H1 (cell line): Measurements from ENCODE around the gene HCAR1. TPM values are rescaled to one million over a fixed set of nuclear protein-coding genes. Genes with fewer than 3 reads are reported as not detected.

Source experiments
- CTCF ChIA-PET: fragments of 300-600 bp; sonication (Branson Sonifier 250); formaldehyde crosslinking; loops from one replicate; lab custom pipeline; 2021; ENCODE audit not compliant: partially characterized antibody; lab: Charles Lee
- POLR2A ChIA-PET: fragments of 300-600 bp; sonication (Branson Sonifier 250); formaldehyde crosslinking; loops from one replicate; lab custom pipeline; 2021; ENCODE audit warnings: inconsistent platforms; ENCODE audit not compliant: partially characterized antibody; lab: Charles Lee
- DNase-seq, 2 experiments: peaks; one replicate each; pipeline versions ENCODE4 v3.0.0 to v3.0.0-alpha.2; 2010 to 2022; ENCODE audit warnings: low spot score in 2 of 2, low read depth in 1 of 2, mixed read lengths in 1 of 2
- FAIRE-seq: peaks from 2 replicates; lab custom pipeline; 2011; peaks lifted over from hg19 to GRCh38; lab: Jason Lieb, UNC
- H2AFZ ChIP-seq: 2 replicates; pipeline ENCODE4 v1.8.1; 2012; ENCODE audit warnings: low read length, inconsistent platforms
- H2AK5ac ChIP-seq: 2 replicates; pipeline ENCODE4 v1.6.1; 2013; ENCODE audit warnings: low read depth, low read length
- H2BK120ac ChIP-seq: replicated peaks from 2 replicates; pipeline ENCODE3; 2013; ENCODE audit warnings: low read depth, low read length, inconsistent platforms
- H2BK12ac ChIP-seq: 2 replicates; pipeline ENCODE4 v1.6.1; 2013; ENCODE audit warnings: low read depth, low read length
- H2BK15ac ChIP-seq: 2 replicates; pipeline ENCODE4 v1.6.1; 2013; ENCODE audit warnings: low read length
- H2BK20ac ChIP-seq: 2 replicates; pipeline ENCODE4 v1.6.1; 2013; ENCODE audit warnings: low read length
- H2BK5ac ChIP-seq: 2 replicates; pipeline ENCODE4 v1.6.1; 2013; ENCODE audit warnings: low read depth, low read length
- H3K14ac ChIP-seq: 2 replicates; pipeline ENCODE4 v1.6.1; 2013; ENCODE audit warnings: inconsistent platforms; ENCODE audit not compliant: insufficient read length
- H3K18ac ChIP-seq: 2 replicates; pipeline ENCODE4 v1.6.1; 2013; ENCODE audit warnings: low read length; ENCODE audit errors: extremely low read depth
- H3K23ac ChIP-seq: 2 replicates; pipeline ENCODE4 v1.6.1; 2013; ENCODE audit warnings: inconsistent platforms; ENCODE audit not compliant: insufficient read length
- H3K23me2 ChIP-seq: 2 replicates; pipeline ENCODE4 v1.6.1; 2013; ENCODE audit warnings: low read depth, low read length
- H3K27ac ChIP-seq: 2 replicates; pipeline ENCODE4 v1.6.1; 2011; ENCODE audit warnings: low read depth, low read length, inconsistent platforms
- H3K27me3 ChIP-seq, 4 experiments: replicated peaks in 1 of 4; 1 replicate in 1 of 4; 2 replicates in 3 of 4; pipeline versions ENCODE4 v1.6.1 to v1.8.1; 2011 to 2013; ENCODE audit warnings: low read length in 3 of 4, mild to moderate bottlenecking in 3 of 4, inconsistent platforms in 2 of 4, mixed read lengths in 2 of 4, moderate library complexity in 1 of 4; ENCODE audit not compliant: control insufficient read depth in 3 of 4, insufficient read depth in 3 of 4; ENCODE audit errors: extremely low read depth in 1 of 4
- H3K36me3 ChIP-seq, 4 experiments: 2 replicates each; pipeline versions ENCODE4 v1.6.1 to v1.8.1; 2011 to 2013; ENCODE audit warnings: mild to moderate bottlenecking in 4 of 4, low read length in 3 of 4, moderate library complexity in 2 of 4, control low read depth in 1 of 4, inconsistent platforms in 1 of 4; ENCODE audit not compliant: insufficient read depth in 4 of 4, control insufficient read depth in 2 of 4
- H3K4ac ChIP-seq: replicated peaks from 2 replicates; pipeline ENCODE3; 2013; ENCODE audit warnings: low read length, low read depth, mixed read lengths, inconsistent platforms; ENCODE audit not compliant: insufficient read length
- H3K4me1 ChIP-seq, 4 experiments: replicated peaks in 1 of 4; 1 replicate in 1 of 4; 2 replicates in 3 of 4; pipeline versions ENCODE4 v1.6.1 to v1.8.1; 2011 to 2013; ENCODE audit warnings: low read length in 3 of 4, inconsistent platforms in 2 of 4, mixed read lengths in 1 of 4; ENCODE audit not compliant: insufficient read depth in 4 of 4, control insufficient read depth in 3 of 4
- H3K4me2 ChIP-seq, 2 experiments: 2 replicates each; pipeline versions ENCODE4 v1.6.1 to v1.8.1; 2011 to 2013; ENCODE audit warnings: low read depth in 2 of 2, low read length in 2 of 2, control low read depth in 1 of 2, inconsistent platforms in 1 of 2, mild to moderate bottlenecking in 1 of 2; ENCODE audit not compliant: insufficient read depth in 1 of 2
- H3K4me3 ChIP-seq, 4 experiments: fragments of 200-600, 300-600 bp in 1 of 4; sonication (generic), shearing (Covaris generic), sonication (Bioruptor Twin) in 1 of 4; 2 replicates each; pipeline versions ENCODE4 v1.5.1 to v1.8.1; 2011 to 2016; ENCODE audit warnings: low read length in 4 of 4, low read depth in 3 of 4, control low read depth in 2 of 4, inconsistent platforms in 2 of 4, mild to moderate bottlenecking in 2 of 4, mixed read lengths in 1 of 4, moderate library complexity in 1 of 4; ENCODE audit not compliant: insufficient read depth in 2 of 4; ENCODE audit errors: extremely low read depth in 1 of 4
- H3K56ac ChIP-seq: replicated peaks from 2 replicates; pipeline ENCODE3; 2013; ENCODE audit warnings: low read depth, mild to moderate bottlenecking, mixed read lengths, low read length, inconsistent platforms; ENCODE audit not compliant: insufficient read length
- H3K79me1 ChIP-seq: 2 replicates; pipeline ENCODE4 v1.6.1; 2013; ENCODE audit warnings: low read depth, low read length, control low read depth
- H3K79me2 ChIP-seq, 2 experiments: 2 replicates each; pipeline versions ENCODE4 v1.6.1 to v1.8.1; 2012 to 2013; ENCODE audit warnings: low read length in 2 of 2, mild to moderate bottlenecking in 2 of 2, inconsistent platforms in 1 of 2; ENCODE audit not compliant: insufficient read depth in 2 of 2, control insufficient read depth in 1 of 2
- H3K9ac ChIP-seq, 4 experiments: replicated peaks in 1 of 4; 1 replicate in 1 of 4; 2 replicates in 3 of 4; pipeline versions ENCODE4 v1.6.1 to v1.8.1; 2011 to 2013; ENCODE audit warnings: low read depth in 3 of 4, low read length in 3 of 4, control low read depth in 2 of 4, mild to moderate bottlenecking in 2 of 4, moderate library complexity in 2 of 4, inconsistent platforms in 1 of 4; ENCODE audit errors: extremely low read depth in 1 of 4
- H3K9me3 ChIP-seq, 2 experiments: 2 replicates each; pipeline versions ENCODE4 v1.6.1 to v1.8.1; 2012 to 2013; ENCODE audit warnings: mild to moderate bottlenecking in 2 of 2, moderate library complexity in 2 of 2, control low read depth in 1 of 2, inconsistent platforms in 1 of 2, low read depth in 1 of 2, low read length in 1 of 2, mixed read lengths in 1 of 2; ENCODE audit not compliant: insufficient read depth in 2 of 2
- H4K20me1 ChIP-seq, 2 experiments: replicated peaks in 1 of 2; 2 replicates each; pipeline versions ENCODE3 to v1.8.1; 2011 to 2013; ENCODE audit warnings: inconsistent platforms in 2 of 2, low read length in 2 of 2, mild to moderate bottlenecking in 1 of 2; ENCODE audit not compliant: insufficient read depth in 2 of 2, control insufficient read depth in 1 of 2
- H4K5ac ChIP-seq: 2 replicates; pipeline ENCODE4 v1.6.1; 2013; ENCODE audit warnings: low read length, low read depth, mixed read lengths, inconsistent platforms; ENCODE audit not compliant: insufficient read length
- H4K8ac ChIP-seq: 2 replicates; pipeline ENCODE4 v1.8.0; 2013; ENCODE audit warnings: mild to moderate bottlenecking, moderate library complexity, low read length, inconsistent platforms; ENCODE audit not compliant: insufficient read depth; ENCODE audit errors: extremely low read depth
- H4K91ac ChIP-seq: replicated peaks from 2 replicates; pipeline ENCODE3; 2013; ENCODE audit warnings: low read length, mixed read lengths, inconsistent platforms; ENCODE audit not compliant: insufficient read length
- BACH1 ChIP-seq: IDR thresholded peaks from 2 replicates; pipeline ENCODE4 v1.6.1; 2012; ENCODE audit warnings: low read length, improper control_type of control experiment
- BRCA1 ChIP-seq: IDR thresholded peaks from 2 replicates; pipeline ENCODE4 v1.6.1; 2012; ENCODE audit warnings: low read depth, low read length, improper control_type of control experiment
- GTF2F1 ChIP-seq: IDR thresholded peaks from 2 replicates; pipeline ENCODE4 v1.6.1; 2012; ENCODE audit warnings: low read depth, low read length, improper control_type of control experiment, borderline replicate concordance
- HDAC2 ChIP-seq, 2 experiments: fragments of 300-600 bp in 1 of 2; sonication (generic) in 1 of 2; IDR thresholded peaks; 2 replicates each; pipeline ENCODE4 v1.6.1; 2011 to 2012; ENCODE audit warnings: low read depth in 2 of 2, low read length in 2 of 2, mild to moderate bottlenecking in 2 of 2, moderate library complexity in 2 of 2, borderline replicate concordance in 1 of 2, inconsistent platforms in 1 of 2
- MAFK ChIP-seq: IDR thresholded peaks from 2 replicates; pipeline ENCODE4 v1.6.1; 2012; ENCODE audit warnings: low read depth, mild to moderate bottlenecking, improper control_type of control experiment, low read length
- NANOG ChIP-seq: IDR thresholded peaks from 2 replicates; pipeline ENCODE4 v1.6.1; 2011; ENCODE audit warnings: low read length, low read depth, mild to moderate bottlenecking, inconsistent platforms; ENCODE audit not compliant: insufficient read depth, poor library complexity, severe bottlenecking
- NRF1 ChIP-seq: IDR thresholded peaks from 2 replicates; pipeline ENCODE4 v1.6.1; 2011; ENCODE audit warnings: mild to moderate bottlenecking, low read depth, low read length, improper control_type of control experiment
- RAD21 ChIP-seq, 2 experiments: IDR thresholded peaks in 1 of 2; conservative IDR thresholded peaks in 1 of 2; 2 replicates each; pipeline ENCODE4 v1.6.1; 2011; ENCODE audit warnings: low read depth in 2 of 2, low read length in 2 of 2, improper control_type of control experiment in 1 of 2, inconsistent platforms in 1 of 2, mild to moderate bottlenecking in 1 of 2, moderate library complexity in 1 of 2
- RFX5 ChIP-seq: IDR thresholded peaks from 2 replicates; pipeline ENCODE4 v1.6.1; 2011; ENCODE audit warnings: low read depth, low read length, improper control_type of control experiment, borderline replicate concordance
- RXRA ChIP-seq: IDR thresholded peaks from 2 replicates; pipeline ENCODE4 v1.6.1; 2011; ENCODE audit warnings: low read depth, mild to moderate bottlenecking, low read length, moderate library complexity; ENCODE audit not compliant: insufficient read depth
- SIRT6 ChIP-seq: IDR thresholded peaks from one replicate; pipeline ENCODE4 v1.7.1; 2012; ENCODE audit warnings: low read length, inconsistent platforms
- SRF ChIP-seq: IDR thresholded peaks from 2 replicates; pipeline ENCODE4 v1.6.1; 2011; ENCODE audit warnings: mild to moderate bottlenecking, low read depth, low read length, moderate library complexity
- TCF12 ChIP-seq: IDR thresholded peaks from 2 replicates; pipeline ENCODE4 v1.6.1; 2011; ENCODE audit warnings: low read depth, mild to moderate bottlenecking, low read length
- WGBS, 2 experiments: shearing (Covaris generic) in 1 of 2; methylation state at CpG; one replicate each; pipeline versions ENCODE4 v1.1.6 to v1.1.7; 2013 to 2015; ENCODE audit warnings: low lambda C conversion rate in 2 of 2, mixed read lengths in 2 of 2, inconsistent platforms in 1 of 2, low coverage in 1 of 2, missing lambda C conversion rate in 1 of 2; ENCODE audit not compliant: insufficient replicate concordance in 2 of 2, insufficient coverage in 1 of 2, insufficient read length in 1 of 2; ENCODE audit errors: extremely low coverage in 1 of 2, missing lambda C conversion rate in 1 of 2; 5-methylcytosine and 5-hydroxymethylcytosine counted together
- polyA plus RNA-seq, 7 experiments: library from polyadenylated mRNA; depleted of rRNA in 3 of 7; stranded (reverse) in 5 of 7; unstranded in 2 of 7; fragments of >200 nt in 5 of 7; fragments of 200-250 nt in 2 of 7; gene quantifications; 1 replicate in 5 of 7; 2 replicates in 1 of 7; 4 replicates in 1 of 7; pipeline versions ENCODE4 v1.2.1 to v1.2.3, GENCODE V29; 2011 to 2013; ENCODE audit warnings: missing spikeins in 2 of 7, mixed read lengths in 2 of 7
- total RNA-seq: library from RNA; stranded (reverse); fragmentation: NEBNext Ultra II Directional; extraction: Animal tissue kit (Norgen Biotek cat#: 25700); gene quantifications from 2 replicates; pipeline ENCODE4 v1.2.1, GENCODE V29; 2021

The HCAR1 gene
- total and polyA plus RNA-seq, 2 of the 8 experiments (the other 6 are each of a cell fraction or from before 2014, with no cell fraction given), result 0.02 TPM; not detected in 1

DNA sequence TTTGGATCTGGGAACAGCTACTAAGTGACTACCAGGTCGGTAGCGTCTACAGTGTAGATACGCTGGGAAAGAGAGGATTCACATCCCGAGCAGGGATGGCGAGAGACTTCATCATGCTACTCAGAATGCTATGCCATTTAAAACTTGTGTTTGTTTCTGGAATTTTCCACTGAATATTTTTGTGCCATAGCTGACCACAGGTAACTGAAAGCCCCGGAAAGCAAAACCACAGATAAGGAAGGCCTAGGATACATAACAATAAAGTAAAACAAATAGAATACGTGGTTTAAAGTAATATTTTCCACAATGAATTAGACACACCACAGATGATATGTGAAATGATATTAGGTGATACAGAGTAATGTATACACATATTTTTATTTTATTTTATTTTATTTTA is 7.9 kb upstream of the HCAR1 start:
- Histone ChIP-seq H3K23me2 (no peaks in the 10 kb centered on the region), H2AFZ (no peak overlapping the region), H3K4me2 (no peak overlapping the region), H3K4me1 (no peaks in the 10 kb centered on the region), H2BK20ac (no peak overlapping the region), H2BK15ac (no peak overlapping the region), H4K91ac (no peak overlapping the region), H2BK5ac (no peak overlapping the region), H4K8ac (no peak overlapping the region), H4K5ac (no peak overlapping the region), H2BK12ac (no peak overlapping the region), H2AK5ac (no peak overlapping the region), H3K9me3 (no peaks in the 10 kb centered on the region), H3K4me3 (no peak overlapping the region), H3K79me2 (no peaks in the 10 kb centered on the region), H3K27ac (no peak overlapping the region), H2BK120ac (no peak overlapping the region)
- 94% methylated on average over 7 of the region's 7 CpGs; no CpG with 5 or more reads in 1 of the 2 experiments for WGBS, 2 experiments
- no peak for DNase-seq
- POLR2A ChIA-PET, result no interaction called here
- CTCF ChIA-PET, result interaction anchor here (0.6 to 1.3 kb wide), 2 partner anchors 100 to 121 kb away, joined by 3 read pairs; no protein-coding TSS in a partner anchor
- no peak for FAIRE-seq
- TF ChIP-seq NANOG (no peak), GTF2F1 (no peak), TCF12 (no peak), RFX5 (no peak), RXRA (no peak), MAFK (no peak), SIRT6 (no peak), NRF1 (no peak), HDAC2 (IDR thresholded peaks at IDR 0.05; ENCODE audit: borderline replicate concordance in 1 of 2, low read depth in 2 of 2, low read length in 2 of 2) (no peak), SRF (no peak), BACH1 (no peak), RAD21 (IDR thresholded peaks at IDR 0.05 in 1 of 2, conservative IDR thresholded peaks at IDR 0.05 in 1 of 2; ENCODE audit: low read depth in 2 of 2, low read length in 2 of 2) (no peak), BRCA1 (no peak)
- TF ChIP-seq, all 59 proteins: peak for 0
- no peaks in the 10 kb centered on the region for H4K20me1 ChIP-seq
- H3K4ac ChIP-seq, result no peak overlapping the region
- H3K79me1 ChIP-seq, result no peaks in the 10 kb centered on the region
- H3K18ac ChIP-seq, result no peak overlapping the region
- no peak overlapping the region for H3K9ac ChIP-seq
- no peak overlapping the region for H3K14ac ChIP-seq
- no peak overlapping the region for H3K23ac ChIP-seq
- H3K27me3 ChIP-seq, result no peaks in the 10 kb centered on the region
- no peaks in the 10 kb centered on the region; a peak in 1 of 8 replicates for H3K36me3 ChIP-seq
- H3K56ac ChIP-seq, result no peak overlapping the region
